ENCODE data around the gene KIF26A.

Gene KIF26A

GRCh38 chr14:104211215-104211614 lies 72.8 kb downstream of the KIF26A start:
- TF ChIP-seq GATA2 (IDR thresholded peaks at IDR 0.05; ENCODE audit: low read depth, low read length), result no peak

- TF ChIP-seq GATA2 (IDR thresholded peaks at IDR 0.05; ENCODE audit: low read depth, low read length) (no peak), GATA3 (IDR thresholded peaks at IDR 0.05; ENCODE audit: low read depth, low read length) (no peak)
These were observed 73.4 kb downstream of the KIF26A start for GRCh38 chr14:104211741-104212140.

- no peak for TF ChIP-seq GATA2 (IDR thresholded peaks at IDR 0.05; ENCODE audit: low read depth, low read length)
- no peak for TF ChIP-seq GATA3 (IDR thresholded peaks at IDR 0.05; ENCODE audit: low read depth, low read length)
These were observed 74.1 kb downstream of the KIF26A start for GRCh38 chr14:104212206-104213095.

GRCh38 chr14:104213301-104214034 lies 75.1 kb downstream of the KIF26A start:
- no peak for TF ChIP-seq GATA3 (IDR thresholded peaks at IDR 0.05; ENCODE audit: low read depth, low read length)
- TF ChIP-seq GATA2 (IDR thresholded peaks at IDR 0.05; ENCODE audit: low read depth, low read length), result no peak

- no peak for TF ChIP-seq GATA2 (IDR thresholded peaks at IDR 0.05; ENCODE audit: low read depth, low read length)
- TF ChIP-seq GATA3 (IDR thresholded peaks at IDR 0.05; ENCODE audit: low read depth, low read length), result no peak
These were observed 76.2 kb downstream of the KIF26A start for GRCh38 chr14:104214431-104215218.

- TF ChIP-seq GATA2 (IDR thresholded peaks at IDR 0.05; ENCODE audit: low read depth, low read length), result no peak
These were observed 77.4 kb downstream of the KIF26A start for GRCh38 chr14:104215706-104216334.

GRCh38 chr14:104216457-104216856 lies 78.1 kb downstream of the KIF26A start:
- TF ChIP-seq GATA2 (IDR thresholded peaks at IDR 0.05; ENCODE audit: low read depth, low read length) (no peak), GATA3 (IDR thresholded peaks at IDR 0.05; ENCODE audit: low read depth, low read length) (no peak)

- TF ChIP-seq GATA3 (IDR thresholded peaks at IDR 0.05; ENCODE audit: low read depth, low read length), result no peak
- no peak for TF ChIP-seq GATA2 (IDR thresholded peaks at IDR 0.05; ENCODE audit: low read depth, low read length)
These were observed 79.3 kb downstream of the KIF26A start for GRCh38 chr14:104217486-104218360.

GRCh38 chr14:104218361-104219180 lies 80.2 kb downstream of the KIF26A start:
- TF ChIP-seq GATA3 (IDR thresholded peaks at IDR 0.05; ENCODE audit: low read depth, low read length) (no peak), GATA2 (IDR thresholded peaks at IDR 0.05; ENCODE audit: low read depth, low read length) (no peak)

- TF ChIP-seq GATA2 (IDR thresholded peaks at IDR 0.05; ENCODE audit: low read depth, low read length), result no peak
- TF ChIP-seq GATA3 (IDR thresholded peaks at IDR 0.05; ENCODE audit: low read depth, low read length), result no peak
These were observed 81.4 kb downstream of the KIF26A start for GRCh38 chr14:104219731-104220214.

- TF ChIP-seq GATA3 (IDR thresholded peaks at IDR 0.05; ENCODE audit: low read depth, low read length) (no peak), GATA2 (IDR thresholded peaks at IDR 0.05; ENCODE audit: low read depth, low read length) (no peak)
These were observed 82.1 kb downstream of the KIF26A start for GRCh38 chr14:104220215-104221070.

All from SH-SY5Y (cell line).